A673 (cell line): ENCODE measurements around the gene PRRT1. TPM values are rescaled to one million over a fixed set of nuclear protein-coding genes. Genes with fewer than 3 reads are reported as not detected.

ENCODE experiments used
- BruUV-seq: library from RNA; stranded (reverse); fragments of 400-500 nt; replicated peaks from 2 replicates; lab custom pipeline; 2021; lab: Mats Ljungman, UMichigan
- CTCF ChIA-PET: fragments of 300-600 bp; sonication (Branson Sonifier 250); formaldehyde crosslinking; loops from one replicate; lab custom pipeline; 2022; ENCODE audit warnings: antibody characterized with exemption; lab: Charles Lee
- POLR2A ChIA-PET: fragments of 300-600 bp; sonication (Branson Sonifier 250); formaldehyde crosslinking; loops from one replicate; lab custom pipeline; 2022; ENCODE audit warnings: antibody characterized with exemption; ENCODE audit not compliant: low non-redundant PET; lab: Charles Lee
- DNase-seq: peaks from one replicate; pipeline ENCODE4 v3.0.0-alpha.2; 2015; ENCODE audit warnings: low spot score
- H3K27ac ChIP-seq: fragments of 200-600 bp; sonication (generic); 2 replicates; pipeline ENCODE4 v1.5.1; 2016; ENCODE audit warnings: mixed run types, low read depth, mild to moderate bottlenecking, mixed read lengths, antibody characterized with exemption, low read length; ENCODE audit not compliant: poor library complexity, severe bottlenecking
- H3K27me3 ChIP-seq: fragments of 200-600 bp; sonication (generic); replicated peaks from 2 replicates; pipeline ENCODE4 v1.6.1; 2017; ENCODE audit warnings: mixed run types, low read depth, mild to moderate bottlenecking, mixed read lengths, antibody characterized with exemption, low read length; ENCODE audit not compliant: insufficient read depth, poor library complexity
- H3K36me3 ChIP-seq: fragments of 200-600 bp; sonication (generic); 2 replicates; pipeline ENCODE4 v1.6.1; 2016; ENCODE audit warnings: mixed run types, mild to moderate bottlenecking, mixed read lengths, antibody characterized with exemption, low read length; ENCODE audit not compliant: insufficient read depth, poor library complexity, severe bottlenecking
- H3K4me1 ChIP-seq: fragments of 200-600 bp; sonication (generic); 2 replicates; pipeline ENCODE4 v1.6.1; 2017; ENCODE audit warnings: mixed run types, mild to moderate bottlenecking, mixed read lengths, antibody characterized with exemption, low read length; ENCODE audit not compliant: insufficient read depth, poor library complexity, severe bottlenecking
- H3K4me3 ChIP-seq: fragments of 200-600 bp; sonication (generic); 2 replicates; pipeline ENCODE4 v1.5.1; 2016; ENCODE audit warnings: low read depth, mixed run types, mild to moderate bottlenecking, mixed read lengths, low read length; ENCODE audit not compliant: poor library complexity, severe bottlenecking
- H3K9me3 ChIP-seq: fragments of 200-600 bp; sonication (generic); 2 replicates; pipeline ENCODE4 v1.6.1; 2016; ENCODE audit warnings: mixed run types, low read depth, mild to moderate bottlenecking, mixed read lengths, antibody characterized with exemption, low read length; ENCODE audit not compliant: poor library complexity, severe bottlenecking
- CTCF ChIP-seq: fragments of 300-800, 200-600 bp; sonication (generic); conservative IDR thresholded peaks from 2 replicates; pipeline ENCODE4 v1.5.1; 2017; ENCODE audit warnings: low read depth, mild to moderate bottlenecking, antibody characterized with exemption, low read length, moderate library complexity, mixed read lengths
- EZH2 ChIP-seq: fragments of 200-600 bp; sonication (generic); IDR thresholded peaks from 2 replicates; pipeline ENCODE4 v1.6.1; 2017; ENCODE audit warnings: borderline replicate concordance, low read depth, mild to moderate bottlenecking, mixed read lengths, antibody characterized with exemption, low read length; ENCODE audit not compliant: poor library complexity, severe bottlenecking
- intact Hi-C: fragments of 100-400 bp; cut with micrococcal nuclease; formaldehyde crosslinking; loops from one replicate; pipeline ENCODE4 v1.10.0; 2022; ENCODE audit not compliant: unreplicated experiment
- total RNA-seq: library from RNA; stranded (reverse); gene quantifications from 2 replicates; pipeline ENCODE4 v1.2.3, GENCODE V29; 2021

The PRRT1 gene
- total RNA-seq, 1 experiment from 2014 or later, result 4.5 TPM

GRCh38 chr6:32184084-32184640 is 32.4 kb upstream of the PRRT1 start, which contains the start of gene AGER:
Gene AGER (minus strand): TSS chr6:32184253. CDS start chr6:32184222, 31 bp downstream.
- intact Hi-C loops, result no loop called here
- no TSS peak for BruUV-seq
- no peak within 1 kb of the TSS for H3K4me3 ChIP-seq
- DNase-seq, result no peak
- no peak for TF ChIP-seq EZH2
- TF ChIP-seq CTCF, result no peak
- peaks cover 6% of the 10 kb centered on the region for H3K4me1 ChIP-seq
- H3K27ac ChIP-seq, result peak within 1 kb of the TSS; percentile 37
- H3K27me3 ChIP-seq, result no peaks in the 10 kb centered on the region
- peaks cover 45% of the 10 kb centered on the region for H3K36me3 ChIP-seq
- CTCF ChIA-PET, result no interaction called here
- no peaks in the 10 kb centered on the region for H3K9me3 ChIP-seq
- POLR2A ChIA-PET, result no interaction called here

- peak overlapping the region; percentile 37 for H3K27ac ChIP-seq
- no peak overlapping the region for H3K4me3 ChIP-seq
- no peak for TF ChIP-seq EZH2
- CTCF ChIA-PET, result no interaction called here
- peaks cover 7% of the 10 kb centered on the region for H3K4me1 ChIP-seq
- intact Hi-C loops, result no loop called here
- BruUV-seq, result no TSS peak
- no peaks in the 10 kb centered on the region for H3K9me3 ChIP-seq
- DNase-seq, result no peak
- H3K36me3 ChIP-seq, result peaks cover 45% of the 10 kb centered on the region
- POLR2A ChIA-PET, result no interaction called here
- no peaks in the 10 kb centered on the region for H3K27me3 ChIP-seq
These were observed 31.8 kb upstream of the PRRT1 start for GRCh38 chr6:32183483-32184083.

- Histone ChIP-seq H3K27me3 (no peaks in the 10 kb centered on the region), H3K9me3 (no peaks in the 10 kb centered on the region), H3K4me3 (no peak overlapping the region), H3K4me1 (peaks cover 7% of the 10 kb centered on the region), H3K36me3 (peaks cover 45% of the 10 kb centered on the region), H3K27ac (peak overlapping the region; percentile 37)
- POLR2A ChIA-PET, result no interaction called here
- DNase-seq, result no peak
- CTCF ChIA-PET, result no interaction called here
- intact Hi-C loops, result no loop called here
- BruUV-seq, result no TSS peak
- no peak for TF ChIP-seq CTCF
- TF ChIP-seq EZH2, result no peak
These were observed 31.3 kb upstream of the PRRT1 start for GRCh38 chr6:32183030-32183429.
